Astrocyte of the spinal cord (primary cell): ENCODE measurements around the gene MDH1B.
A peak's percentile ranks its signal among the peaks of the same experiment; 100 is the strongest.

Source experiments
- DNase-seq: peaks from one replicate; pipeline ENCODE4 v3.0.0; 2011; ENCODE audit warnings: low read depth, low spot score
- H3K4me3 ChIP-seq: 2 replicates; pipeline ENCODE4 v1.5.1; 2011; ENCODE audit warnings: low read depth, mild to moderate bottlenecking, low read length, moderate library complexity
- CTCF ChIP-seq: IDR thresholded peaks from 2 replicates; pipeline ENCODE4 v1.5.1; 2012; ENCODE audit warnings: low read depth, mild to moderate bottlenecking, low read length, inconsistent platforms
- in situ Hi-C: cut with HindIII; loops from 2 replicates; pipeline ENCODE4 v1.10.0; 2017; ENCODE audit warnings: low sequenced_read_pairs

MDH1B gene

GRCh38 chr2:206801418-206802189 lies 36.5 kb upstream of the MDH1B start:
- in situ Hi-C loops = no loop called here
- no peak for DNase-seq
- no peak for TF ChIP-seq CTCF
- H3K4me3 ChIP-seq = no peak overlapping the region

- peak; percentile 64 for TF ChIP-seq CTCF
- peak; percentile 81 for DNase-seq
- in situ Hi-C loops = no loop called here
- no peak overlapping the region for H3K4me3 ChIP-seq
Measured at GRCh38 chr2:206800506-206801417, 35.6 kb upstream of the MDH1B start.

GRCh38 chr2:206799083-206799482 lies 34.0 kb upstream of the MDH1B start:
- no peak overlapping the region for H3K4me3 ChIP-seq
- no peak for TF ChIP-seq CTCF
- no peak for DNase-seq
- in situ Hi-C loops = no loop called here

GRCh38 chr2:206798000-206798399 lies 32.9 kb upstream of the MDH1B start:
- in situ Hi-C loops = no loop called here
- no peak for TF ChIP-seq CTCF
- no peak for DNase-seq
- no peak overlapping the region for H3K4me3 ChIP-seq

GRCh38 chr2:206797376-206797775 lies 32.2 kb upstream of the MDH1B start:
- no peak for DNase-seq
- in situ Hi-C loops = no loop called here
- H3K4me3 ChIP-seq = no peak overlapping the region
- no peak for TF ChIP-seq CTCF

- DNase-seq = no peak
- no peak overlapping the region for H3K4me3 ChIP-seq
- TF ChIP-seq CTCF = no peak
- in situ Hi-C loops = no loop called here
Measured at GRCh38 chr2:206792645-206793044, 27.5 kb upstream of the MDH1B start.
